ENCODE results near the gene SCN5A.

Gene SCN5A

DNA sequence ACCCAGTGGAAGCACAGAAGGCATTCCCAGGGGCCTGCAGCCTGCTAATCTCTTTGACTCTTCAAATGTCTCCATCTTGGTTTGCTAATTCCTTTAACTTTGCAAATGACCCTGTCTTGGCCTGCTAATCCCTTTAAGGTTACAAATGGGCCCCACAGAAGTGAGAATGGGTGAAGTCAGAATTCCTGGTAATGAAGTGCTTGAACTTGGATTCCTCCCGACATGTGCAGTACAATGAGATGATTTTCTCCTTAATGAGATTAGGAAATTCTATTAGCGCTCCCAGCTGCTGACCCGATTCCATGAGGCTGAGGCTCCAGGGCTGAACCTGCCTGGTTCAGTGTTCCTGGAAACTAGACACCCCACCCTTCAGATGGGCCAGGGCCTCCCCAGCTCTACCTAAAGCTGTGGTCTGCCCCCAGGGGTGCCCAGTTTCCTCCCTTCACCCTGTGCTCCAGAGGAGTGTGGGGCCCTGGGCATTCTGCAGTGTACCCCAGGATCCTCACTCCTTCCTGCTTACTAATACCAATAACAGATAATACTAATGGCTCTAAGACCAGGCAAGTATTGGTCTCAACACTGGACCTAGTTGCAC lies 47.4 kb downstream of the SCN5A start:
- no peak for DNase-seq (ENCODE audit: low spot score)

DNA sequence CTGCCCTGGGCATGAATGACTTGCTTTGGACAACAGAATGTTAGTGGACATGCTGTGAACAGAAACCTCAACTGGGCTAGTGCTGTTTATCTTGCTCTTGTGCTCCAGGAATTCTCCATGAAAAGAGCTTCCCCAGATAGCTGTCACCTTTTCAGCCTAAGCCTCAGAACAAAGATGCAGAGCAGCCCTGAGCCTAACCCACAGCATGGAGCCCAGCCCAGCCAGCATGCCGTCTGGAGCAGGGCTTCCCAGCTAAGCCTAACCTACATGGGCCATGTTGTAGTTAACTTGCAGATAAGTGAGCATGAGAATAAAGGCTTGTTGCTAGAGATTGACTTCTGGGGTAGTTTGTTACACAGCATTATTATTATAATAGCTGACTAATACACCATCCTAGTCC lies 48.9 kb downstream of the SCN5A start:
- DNase-seq (ENCODE audit: low spot score): no peak

DNA sequence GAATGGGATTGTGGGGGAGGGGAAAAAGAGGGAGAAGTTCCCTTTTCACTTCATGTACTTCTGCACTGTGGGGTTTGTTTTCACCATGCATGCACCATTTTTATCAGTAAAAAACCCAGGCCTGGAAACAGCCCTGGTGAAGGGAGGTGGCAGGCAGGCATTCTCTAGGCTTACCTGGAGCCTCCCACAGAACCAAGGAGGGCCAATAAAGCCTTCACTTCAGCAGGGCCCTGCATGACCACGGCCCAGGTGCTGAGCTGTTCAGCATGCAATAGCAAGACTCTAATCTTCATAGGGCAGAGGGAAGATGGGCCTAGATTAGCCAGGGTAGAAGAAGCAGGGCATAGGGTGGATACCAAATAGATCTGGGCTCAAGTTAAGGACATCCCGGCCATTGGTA lies 49.6 kb downstream of the SCN5A start:
- no peak for DNase-seq (ENCODE audit: low spot score)

DNA sequence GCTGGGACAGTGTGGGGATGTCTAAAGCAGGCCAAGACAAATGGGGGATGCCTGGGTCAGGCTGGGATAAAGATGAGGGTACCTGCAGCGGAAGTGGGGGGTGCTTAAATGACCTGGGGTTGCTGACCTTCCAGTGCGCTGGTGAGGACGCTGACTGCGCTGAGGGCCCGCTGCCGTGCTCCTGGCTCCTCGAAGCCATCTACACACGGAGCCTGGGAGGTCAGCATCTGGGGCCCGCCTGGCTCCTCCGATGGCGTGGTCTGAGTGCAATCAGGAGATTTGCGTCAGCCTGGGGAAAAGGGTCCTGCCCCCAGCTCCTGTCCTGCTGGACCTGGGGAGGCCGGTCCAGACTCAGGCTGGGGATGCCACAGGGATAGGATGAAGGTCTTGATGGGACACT lies 50.7 kb downstream of the SCN5A start:
- DNase-seq (ENCODE audit: low spot score): no peak

DNA sequence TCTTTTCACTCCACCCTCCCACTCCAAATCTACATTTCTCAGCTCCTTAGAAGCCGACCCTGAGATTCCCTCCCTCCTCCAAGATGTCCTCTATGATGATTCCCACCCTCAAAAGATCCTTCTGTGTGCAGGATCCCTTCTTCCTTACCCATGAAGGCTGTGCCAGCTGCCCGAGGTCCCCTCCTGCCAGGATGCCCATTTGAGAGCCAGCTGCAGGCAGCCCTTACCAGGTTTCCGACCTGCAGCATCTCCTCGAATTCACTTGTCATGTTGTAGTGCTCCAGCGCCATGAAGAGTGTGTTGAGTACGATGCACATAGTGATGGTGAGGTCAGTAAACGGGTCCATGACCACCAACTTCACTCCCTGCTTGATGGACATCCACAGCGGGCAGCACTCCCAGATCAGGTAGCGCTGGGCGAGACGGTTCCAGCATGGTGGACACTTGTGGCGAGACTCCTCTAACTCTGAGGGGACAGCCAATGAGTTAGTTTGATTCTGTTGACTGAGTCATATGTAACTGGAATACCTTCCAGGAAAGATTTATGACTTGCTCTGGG lies 51.9 kb downstream of the SCN5A start:
- no peak for DNase-seq (ENCODE audit: low spot score)

DNA sequence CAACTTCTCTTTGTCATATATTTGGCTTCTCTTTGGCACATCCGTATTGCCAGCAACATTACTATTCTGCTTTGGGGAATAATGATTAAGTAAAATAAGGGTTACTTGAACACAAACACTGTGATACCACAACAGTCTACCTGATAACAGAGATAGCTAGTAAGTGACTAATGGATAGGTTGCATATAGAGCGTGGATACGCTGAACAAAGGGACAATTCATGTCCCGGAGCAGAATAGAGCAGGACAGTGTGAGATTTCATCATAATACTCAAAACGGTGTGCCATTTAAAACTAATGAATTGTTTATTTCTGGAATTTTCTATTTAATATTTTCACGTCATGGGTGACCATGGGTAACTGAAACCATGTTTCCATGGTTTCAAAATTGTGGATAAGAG lies 54.1 kb downstream of the SCN5A start:
- no peak for DNase-seq (ENCODE audit: low spot score)

DNA sequence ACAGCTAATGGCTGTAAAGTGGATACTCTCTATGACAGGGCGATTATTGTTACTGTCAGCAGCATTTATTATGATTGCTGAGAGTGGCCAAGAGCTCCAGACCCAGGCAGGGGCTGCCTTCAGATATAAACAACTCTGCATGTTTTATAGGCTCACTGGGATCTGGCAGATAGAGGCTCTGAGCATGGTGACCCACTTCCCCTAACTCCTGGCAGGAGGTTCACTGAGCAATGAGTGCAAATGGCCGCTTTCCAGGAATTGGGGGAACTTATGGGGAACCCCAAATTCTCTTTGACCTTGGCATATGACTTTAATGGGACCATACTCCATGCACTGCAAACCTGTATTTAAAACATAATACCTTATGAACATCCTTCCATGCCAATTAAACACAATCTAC lies 59.0 kb downstream of the SCN5A start:
- DNase-seq (ENCODE audit: low spot score): no peak

DNA sequence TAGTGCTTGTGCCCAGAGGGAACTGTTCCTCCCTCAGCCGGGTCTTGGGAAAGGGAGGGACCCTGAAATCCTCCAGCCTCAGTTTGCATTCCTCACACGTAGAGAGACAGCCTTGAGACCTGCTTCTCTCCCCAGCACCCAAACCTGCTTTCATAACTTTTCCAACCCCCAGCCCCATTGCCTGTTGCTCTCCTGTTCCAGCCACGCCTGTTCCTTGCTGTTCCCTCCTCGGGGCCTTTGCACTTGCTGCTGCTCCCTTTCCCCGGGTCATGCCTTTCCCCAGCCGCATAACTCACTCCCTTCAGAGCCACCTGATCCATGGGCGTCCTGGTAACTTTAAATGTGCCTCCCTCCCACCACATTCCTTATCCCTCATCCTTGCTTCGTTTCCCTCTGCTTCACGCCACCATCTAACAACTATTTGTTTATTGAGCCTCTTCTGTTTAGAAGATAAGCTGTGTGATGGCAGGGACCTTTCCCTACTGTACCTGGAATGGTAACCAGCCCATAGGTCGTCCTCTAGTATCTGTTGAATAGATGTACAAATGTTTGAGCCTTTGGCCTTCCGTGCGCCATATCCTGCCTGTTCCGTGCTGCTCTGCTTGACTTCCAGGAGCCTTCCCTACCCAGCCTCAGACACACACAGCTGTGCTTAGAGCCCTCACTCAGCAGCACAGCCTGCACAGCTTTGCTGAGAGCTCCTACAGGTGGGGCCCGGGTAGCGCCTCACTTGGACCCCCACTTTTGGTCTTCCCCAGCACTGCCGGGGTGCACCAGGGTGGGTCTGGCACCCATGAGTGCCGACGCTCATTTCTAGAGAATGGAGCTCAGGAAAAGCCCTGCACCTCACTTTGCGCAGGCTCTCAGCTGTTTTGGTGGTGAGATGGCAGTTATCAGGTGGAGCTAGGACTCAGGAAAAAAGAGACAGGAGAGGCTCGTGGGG lies 60.2 kb downstream of the SCN5A start:
- no peak for DNase-seq (ENCODE audit: low spot score)

DNA sequence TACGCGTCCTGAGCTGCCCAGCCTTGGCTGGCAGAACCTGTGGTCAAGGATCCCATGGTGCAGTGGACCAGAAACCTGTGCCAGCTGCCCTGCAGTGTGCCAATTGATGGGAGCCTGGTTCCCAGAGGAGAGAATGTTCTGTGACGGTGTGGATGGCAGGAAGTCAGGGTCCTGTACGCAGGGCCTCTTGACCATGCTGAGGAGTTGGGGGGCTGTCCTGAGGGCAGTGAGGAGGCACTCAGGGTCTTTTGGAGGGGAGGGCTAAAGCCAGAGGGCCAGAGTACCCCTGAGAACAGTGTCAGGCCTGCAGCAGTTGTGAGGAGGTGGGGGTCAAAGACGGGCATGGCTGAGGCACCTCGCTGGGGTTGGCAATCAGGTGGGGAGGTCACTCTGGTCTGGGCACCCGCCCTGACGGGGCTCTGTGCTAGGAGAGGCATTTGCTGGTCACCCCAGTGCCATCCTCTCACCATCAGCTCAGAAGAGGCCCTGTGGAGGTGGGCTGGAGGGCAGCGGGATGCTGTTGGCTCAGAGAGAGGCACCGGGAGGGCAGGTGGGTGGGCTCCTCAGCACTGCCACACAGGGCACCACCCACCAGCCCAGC lies 61.0 kb downstream of the SCN5A start:
- peak; percentile 9 for DNase-seq (ENCODE audit: low spot score)

DNA sequence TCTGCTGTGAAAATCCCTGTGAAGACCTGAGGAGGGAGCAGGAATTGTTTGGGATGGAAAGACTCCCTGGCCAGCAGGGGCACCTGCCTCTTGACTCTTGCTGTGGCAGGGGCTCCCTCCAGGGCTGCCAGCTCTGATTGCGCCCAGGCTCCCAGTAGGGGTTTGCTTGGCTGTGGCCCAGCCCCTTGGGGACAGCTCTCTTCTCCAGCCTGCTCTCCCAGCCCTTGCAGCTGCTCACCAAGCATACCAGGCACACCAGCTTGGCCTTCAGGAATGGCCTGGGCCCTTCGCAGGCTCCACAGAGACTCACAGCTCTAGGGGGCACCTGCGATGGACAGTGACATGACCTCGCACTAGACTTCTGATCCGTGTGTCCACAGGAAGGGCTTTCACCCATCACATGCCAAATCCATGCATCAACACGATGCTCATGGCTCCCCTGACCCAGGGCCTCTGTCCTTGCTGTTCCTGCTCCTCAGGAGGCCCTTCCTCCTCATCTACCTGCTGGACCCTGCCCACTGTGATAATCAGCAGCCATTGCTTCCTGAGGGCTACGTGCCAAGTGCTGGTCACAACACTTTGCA lies 61.8 kb downstream of the SCN5A start:
- DNase-seq (ENCODE audit: low spot score): no peak

DNA sequence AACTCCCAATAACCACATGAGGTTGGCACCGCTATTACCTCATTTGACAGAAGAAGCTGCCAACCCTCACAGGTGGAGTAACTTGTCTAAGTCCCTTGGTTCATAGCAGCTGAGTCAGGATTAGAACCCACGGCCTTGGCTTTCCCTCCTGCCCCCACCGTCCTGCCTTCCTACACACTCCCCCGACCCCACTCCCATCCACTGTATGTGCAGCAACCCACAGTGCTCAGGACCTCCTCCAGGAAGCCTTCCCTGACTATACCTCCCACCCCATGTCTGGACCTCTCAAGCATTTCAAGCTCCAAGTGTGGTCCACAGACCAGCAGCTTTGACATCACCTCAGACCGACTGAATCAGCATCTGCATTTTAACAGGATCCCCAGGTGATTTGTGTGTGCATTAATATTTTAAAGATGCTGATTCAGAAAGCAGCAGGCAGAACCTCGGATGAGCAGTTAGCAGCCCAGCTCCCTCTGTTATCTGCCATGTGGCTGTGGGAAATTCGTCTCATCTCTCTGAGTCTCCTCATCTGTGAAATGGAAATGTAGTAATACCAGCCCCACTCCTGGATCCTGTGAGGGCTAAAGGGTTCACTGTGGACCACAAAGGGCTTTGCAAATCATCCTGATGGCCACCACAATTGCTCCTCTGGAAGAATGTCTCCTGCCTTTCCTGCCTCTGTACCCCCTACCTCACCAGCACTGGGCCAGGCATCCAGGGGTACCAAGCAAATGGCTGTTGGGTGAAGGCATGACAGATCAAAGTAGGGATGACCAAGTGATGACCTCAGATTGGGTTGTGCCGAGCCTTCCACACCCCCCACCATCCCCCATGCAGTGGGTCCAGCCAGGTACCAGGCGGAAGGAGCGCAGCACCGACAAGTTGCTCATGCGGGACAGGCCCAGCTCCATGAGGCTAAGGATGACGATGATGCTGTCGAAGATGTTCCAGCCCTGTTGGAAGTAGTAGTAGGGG lies 62.7 kb downstream of the SCN5A start:
- no peak for DNase-seq (ENCODE audit: low spot score)

DNA sequence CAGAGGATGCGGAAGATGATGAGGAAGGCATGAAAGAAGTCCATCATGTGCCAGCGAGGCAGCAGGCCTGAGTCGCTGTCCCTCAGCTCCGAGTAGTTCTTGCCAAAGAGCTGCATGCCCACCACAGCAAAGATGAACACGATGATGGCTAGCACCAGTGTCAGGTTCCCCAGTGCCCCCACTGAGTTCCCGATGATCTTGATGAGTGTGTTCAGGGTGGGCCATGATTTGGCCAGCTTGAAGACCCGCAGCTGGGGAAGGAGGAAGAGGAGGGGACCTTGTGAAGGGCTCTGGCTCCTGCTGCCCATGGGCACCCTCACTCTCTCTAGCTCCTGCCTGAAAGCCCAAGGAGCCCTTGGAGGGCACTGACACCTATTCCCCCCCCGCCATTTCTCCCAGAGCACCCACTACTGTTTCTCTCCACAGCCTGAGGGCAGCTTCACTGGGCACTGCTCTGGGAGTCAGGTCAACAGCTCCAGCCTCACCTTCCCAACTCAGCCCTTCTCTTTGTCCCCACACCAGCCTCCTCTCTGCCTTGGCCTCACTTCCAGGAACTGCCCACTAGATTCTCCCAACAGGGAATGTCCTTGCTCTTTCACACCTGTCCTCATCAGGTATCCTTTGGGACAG lies 63.6 kb downstream of the SCN5A start:
- DNase-seq (ENCODE audit: low spot score): no peak

DNA sequence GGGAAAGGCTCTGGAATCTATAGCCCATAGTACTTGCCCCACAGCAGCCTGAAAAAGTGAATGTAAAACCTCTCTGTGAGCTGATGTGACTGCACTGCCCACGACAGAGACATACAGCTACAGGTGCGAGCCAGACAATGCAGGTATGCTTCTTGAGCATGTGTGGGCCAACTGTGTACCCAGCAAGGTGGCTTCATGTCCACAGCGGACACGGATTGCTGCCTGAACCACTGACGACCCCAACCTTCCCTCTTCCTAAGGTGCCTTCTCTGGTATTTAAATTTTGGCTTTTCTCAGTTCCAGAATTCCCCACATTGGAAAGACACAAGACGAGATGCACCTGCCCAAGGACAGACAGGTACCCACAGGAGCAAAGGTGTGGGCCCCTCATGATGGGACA lies 65.8 kb downstream of the SCN5A start:
- DNase-seq (ENCODE audit: low spot score): no peak

DNA sequence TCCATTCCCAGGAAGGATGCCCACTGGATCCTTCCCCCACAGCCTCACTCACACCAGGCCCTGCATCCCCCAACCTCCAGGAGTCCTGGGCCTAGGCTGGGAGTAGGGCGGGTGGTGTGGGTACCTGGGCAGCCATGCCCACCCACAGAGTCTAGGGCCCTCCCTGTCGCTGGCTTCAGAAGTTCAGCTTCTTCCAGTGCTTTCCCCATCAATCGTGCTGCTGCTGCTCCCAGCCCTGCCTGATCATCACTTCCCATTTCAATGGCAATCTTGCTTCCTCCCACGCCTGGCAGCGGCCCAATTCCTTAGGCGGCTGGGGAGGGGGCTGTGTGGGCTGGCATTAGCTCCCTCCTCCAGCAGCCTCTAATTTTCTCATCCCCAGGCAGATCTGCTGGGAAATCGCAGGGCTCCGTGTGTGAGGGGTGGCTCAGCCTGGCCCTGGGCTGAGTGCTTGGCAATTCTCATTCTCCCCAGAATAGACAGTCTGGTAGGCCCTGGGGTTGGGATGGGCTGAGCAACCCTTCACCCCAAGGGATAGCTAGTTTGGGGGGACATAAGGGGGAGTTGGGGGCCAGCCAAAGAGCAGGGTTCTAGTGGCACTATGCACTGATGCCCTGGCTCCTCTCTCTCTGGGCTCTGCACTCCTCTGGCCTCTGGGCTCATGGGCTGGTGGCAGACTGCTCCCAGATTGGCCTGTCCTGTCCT lies 66.4 kb downstream of the SCN5A start:
- DNase-seq (ENCODE audit: low spot score): no peak

DNA sequence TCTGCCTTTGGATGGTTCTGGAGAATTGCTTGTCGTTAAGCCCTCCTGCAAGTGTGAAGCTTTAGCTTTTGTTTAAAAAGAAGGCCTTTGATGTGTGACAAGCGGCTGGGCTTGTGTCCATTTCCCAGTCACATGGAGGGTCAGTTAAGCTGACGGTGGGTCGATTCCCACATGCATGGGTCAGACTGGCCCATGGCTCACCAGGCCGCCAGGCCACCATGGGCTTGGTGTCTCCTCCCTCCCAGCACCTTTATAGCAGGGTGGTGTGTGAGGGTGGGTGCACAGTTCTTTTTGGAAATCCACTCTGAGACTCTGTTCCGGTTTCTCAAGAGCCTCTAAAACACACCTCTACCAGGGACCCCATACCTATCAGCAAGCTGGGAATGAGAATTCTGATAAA lies 67.2 kb downstream of the SCN5A start:
- DNase-seq (ENCODE audit: low spot score): no peak

DNA sequence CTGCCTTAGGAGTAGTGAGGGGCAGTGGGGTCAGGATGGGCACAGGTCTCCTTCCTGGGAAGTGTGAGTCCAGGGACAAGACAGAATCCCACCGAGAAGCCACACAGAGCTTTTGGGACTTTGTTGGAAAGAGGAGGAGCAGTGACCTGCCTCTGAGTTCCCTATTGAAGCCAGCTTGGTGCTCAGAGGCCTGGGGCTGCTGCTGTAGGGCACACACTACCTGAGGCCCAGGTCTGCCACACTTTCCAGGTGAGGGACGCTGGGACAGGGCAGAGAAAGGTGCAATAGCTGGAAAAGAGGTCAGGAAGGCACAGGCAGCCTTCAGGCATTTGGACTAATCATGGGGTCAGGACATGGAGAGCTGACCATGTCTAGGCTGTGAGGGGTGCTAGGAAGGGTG lies 67.7 kb downstream of the SCN5A start:
- no peak for DNase-seq (ENCODE audit: low spot score)

DNA sequence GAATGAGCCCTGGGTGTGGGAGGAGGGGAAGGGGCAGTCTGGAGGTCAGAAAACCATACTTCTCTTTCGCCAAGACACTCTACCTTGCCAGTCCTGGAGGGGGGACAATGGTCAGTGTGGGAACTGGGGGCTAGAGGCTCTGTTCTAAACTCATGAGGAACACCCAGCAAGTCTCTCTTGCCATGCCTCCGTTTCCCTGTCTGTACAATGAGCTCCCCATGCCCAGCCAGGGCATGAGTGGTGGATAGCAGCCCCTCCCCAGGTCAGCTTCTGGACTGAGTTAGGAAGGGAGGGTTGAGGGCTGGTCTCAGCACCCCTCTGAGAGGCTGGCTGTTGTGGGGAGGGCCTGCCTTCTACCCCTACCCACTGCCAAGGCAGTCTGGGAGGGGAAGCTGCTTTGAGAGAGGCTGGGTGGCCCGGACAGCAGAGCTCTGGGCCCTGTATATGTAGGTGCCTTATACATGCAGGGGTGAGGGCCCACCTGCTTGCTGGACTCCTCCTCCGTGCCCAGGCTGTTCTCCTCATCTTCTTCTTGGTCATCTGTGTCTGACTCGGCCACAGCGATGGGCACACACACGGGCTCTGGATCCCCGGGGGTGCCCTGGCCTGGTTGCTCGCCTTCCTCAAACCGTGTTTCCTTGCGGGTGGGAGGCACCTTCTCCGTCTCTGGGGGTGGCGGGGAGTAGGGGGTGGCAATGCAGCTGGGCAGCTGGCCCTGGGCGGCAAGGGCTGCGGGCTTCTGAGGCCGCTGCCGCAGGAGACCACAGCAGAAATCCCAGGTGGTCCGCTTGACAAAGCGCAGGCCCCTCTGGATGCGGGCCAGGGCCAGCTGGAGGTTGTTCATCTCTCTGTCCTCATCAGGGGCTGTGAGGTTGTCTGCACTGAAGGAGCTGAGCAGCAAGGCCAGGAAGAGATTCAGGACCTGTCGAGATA lies 68.8 kb downstream of the SCN5A start:
- DNase-seq (ENCODE audit: low spot score): no peak

DNA sequence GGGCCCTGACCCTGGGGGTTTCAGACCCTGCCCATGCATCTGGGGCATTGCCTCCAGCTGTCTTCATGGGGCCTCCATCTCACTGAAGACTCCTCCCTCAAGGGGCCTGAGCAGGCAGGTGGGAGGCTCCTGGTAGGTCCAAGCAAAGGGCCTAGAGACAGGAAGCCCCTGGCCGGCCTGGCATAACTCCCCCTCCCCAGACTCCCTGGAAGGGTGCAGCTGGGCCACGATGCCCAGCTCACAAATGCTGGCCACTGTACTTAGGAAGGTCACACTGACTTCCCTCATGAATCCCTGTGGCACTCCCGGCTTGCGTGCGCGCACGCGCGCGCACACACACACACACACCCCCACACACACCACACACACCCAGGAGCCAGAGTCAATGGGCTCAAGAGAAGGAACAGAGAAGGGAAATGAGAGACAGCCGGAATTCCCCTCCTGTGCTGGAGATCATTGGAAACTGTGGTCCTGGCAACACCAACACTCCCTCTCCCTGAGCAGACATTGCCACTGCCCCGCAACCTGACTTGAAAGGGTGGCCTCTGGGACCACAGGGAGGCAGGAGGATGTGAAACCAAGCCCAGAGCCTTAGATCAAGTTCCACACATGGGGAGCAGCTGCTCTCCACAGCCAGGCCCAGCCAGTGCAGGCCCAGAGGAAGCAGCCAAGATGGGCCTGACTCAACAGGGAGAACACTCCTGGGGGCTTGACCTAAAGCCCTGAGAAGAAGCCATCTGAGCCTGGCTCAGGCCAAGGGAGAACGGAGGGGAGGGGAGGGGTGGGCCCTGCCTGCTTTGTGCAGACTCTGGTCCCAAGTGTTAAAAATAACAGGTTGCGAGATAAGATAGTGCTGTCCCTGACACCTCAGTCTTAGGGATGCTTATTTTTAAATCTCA lies 69.7 kb downstream of the SCN5A start:
- DNase-seq (ENCODE audit: low spot score): peak; percentile 14
